HEK293 (cell line): Measurements from ENCODE around the gene ZBP1.

ENCODE experiments used
- CTCF ChIA-PET: fragments of 350-600 bp; formaldehyde crosslinking; extraction: SDS; loops from one replicate; lab custom pipeline; 2021; ENCODE audit warnings: antibody characterized with exemption; lab: Yijun Ruan, JAX
- POLR2A ChIA-PET: fragments of 300-600 bp; formaldehyde crosslinking; extraction: SDS; loops from one replicate; lab custom pipeline; 2020; ENCODE audit warnings: antibody characterized with exemption, inconsistent platforms; lab: Yijun Ruan, JAX
- H3K27ac ChIP-seq: fragments of 200-500 bp; sonication (Bioruptor generic); 2 replicates; pipeline ENCODE4 v1.5.1; 2014; ENCODE audit warnings: low read depth, low read length, control low read depth, inconsistent platforms; ENCODE audit errors: extremely low read depth
- H3K36me3 ChIP-seq, 2 experiments: fragments of 200-500 bp in 1 of 2; sonication (Bioruptor generic) in 1 of 2; 1 replicate in 1 of 2; 2 replicates in 1 of 2; pipeline ENCODE4 v1.5.1; 2014 to 2017; ENCODE audit warnings: inconsistent platforms in 2 of 2, low read length in 2 of 2; ENCODE audit not compliant: control insufficient read depth in 2 of 2, insufficient read depth in 1 of 2
- H3K4me1 ChIP-seq: fragments of 200-500 bp; sonication (Bioruptor generic); 2 replicates; pipeline ENCODE4 v1.5.1; 2014; ENCODE audit warnings: mild to moderate bottlenecking, low read length, inconsistent platforms; ENCODE audit not compliant: control insufficient read depth, insufficient read depth
- H3K4me3 ChIP-seq: 2 replicates; pipeline ENCODE4 v1.5.1; 2011; ENCODE audit warnings: low read depth, mild to moderate bottlenecking, control low read depth, low read length, moderate library complexity
- H3K9me3 ChIP-seq: fragments of 200-500 bp; sonication (Bioruptor generic); 2 replicates; pipeline ENCODE4 v1.5.1; 2014; ENCODE audit warnings: low read depth, low read length, inconsistent platforms; ENCODE audit not compliant: control insufficient read depth, insufficient read depth
- AEBP2 ChIP-seq: fragments of 450-650 bp; formaldehyde crosslinking; IDR thresholded peaks from 2 replicates; pipeline ENCODE4 v1.5.1; 2016; ENCODE audit warnings: missing biosample characterization, missing genetic modification characterization, borderline replicate concordance
- ELK4 ChIP-seq: IDR thresholded peaks from 2 replicates; pipeline ENCODE4 v1.6.1; 2011; ENCODE audit warnings: mild to moderate bottlenecking, low read depth, low read length, borderline replicate concordance
- TCF7L2 ChIP-seq: IDR thresholded peaks from 2 replicates; pipeline ENCODE4 v1.6.1; 2011; ENCODE audit warnings: low read depth, mild to moderate bottlenecking, inconsistent platforms, low read length, moderate library complexity, borderline replicate concordance
- TRIM28 ChIP-seq: IDR thresholded peaks from 2 replicates; pipeline ENCODE4 v1.6.1; 2011; ENCODE audit warnings: low read length, control low read depth, borderline replicate concordance
- YY1 ChIP-seq: fragments of 450-650 bp; formaldehyde crosslinking; IDR thresholded peaks from 2 replicates; pipeline ENCODE4 v1.5.1; 2018; ENCODE audit warnings: missing biosample characterization, missing genetic modification characterization
- ZBTB17 ChIP-seq: fragments of 450-650 bp; formaldehyde crosslinking; IDR thresholded peaks from 2 replicates; pipeline ENCODE4 v1.5.1; 2016; ENCODE audit warnings: missing biosample characterization, missing genetic modification characterization
- ZBTB8A ChIP-seq: fragments of 450-650 bp; formaldehyde crosslinking; IDR thresholded peaks from 2 replicates; pipeline ENCODE4 v1.5.1; 2016; ENCODE audit warnings: missing biosample characterization, missing genetic modification characterization
- ZNF146 ChIP-seq: fragments of 450-650 bp; formaldehyde crosslinking; IDR thresholded peaks from 2 replicates; pipeline ENCODE4 v1.5.1; 2016; ENCODE audit warnings: missing biosample characterization, missing genetic modification characterization
- ZNF214 ChIP-seq: fragments of 450-650 bp; formaldehyde crosslinking; IDR thresholded peaks from 2 replicates; pipeline ENCODE4 v1.5.1; 2017; ENCODE audit warnings: missing biosample characterization, mild to moderate bottlenecking, missing genetic modification characterization, borderline replicate concordance
- ZNF223 ChIP-seq: fragments of 450-650 bp; formaldehyde crosslinking; IDR thresholded peaks from 2 replicates; pipeline ENCODE4 v1.5.1; 2016; ENCODE audit warnings: missing biosample characterization, missing genetic modification characterization
- ZNF324 ChIP-seq: fragments of 450-650 bp; formaldehyde crosslinking; IDR thresholded peaks from 2 replicates; pipeline ENCODE4 v1.5.1; 2016; ENCODE audit warnings: missing biosample characterization, missing genetic modification characterization
- ZNF398 ChIP-seq: fragments of 450-650 bp; formaldehyde crosslinking; IDR thresholded peaks from 2 replicates; pipeline ENCODE4 v1.5.1; 2017; ENCODE audit warnings: missing biosample characterization, missing genetic modification characterization
- ZNF416 ChIP-seq: fragments of 450-650 bp; formaldehyde crosslinking; IDR thresholded peaks from 2 replicates; pipeline ENCODE4 v1.5.1; 2016; ENCODE audit warnings: missing biosample characterization, missing genetic modification characterization
- ZNF513 ChIP-seq: fragments of 450-650 bp; IDR thresholded peaks from 2 replicates; pipeline ENCODE4 v1.5.1; 2018; ENCODE audit warnings: missing biosample characterization, missing genetic modification characterization
- ZNF600 ChIP-seq: fragments of 450-650 bp; formaldehyde crosslinking; IDR thresholded peaks from 2 replicates; pipeline ENCODE4 v1.5.1; 2016; ENCODE audit warnings: missing biosample characterization, missing genetic modification characterization
- ZNF645 ChIP-seq: fragments of 450-650 bp; formaldehyde crosslinking; IDR thresholded peaks from 2 replicates; pipeline ENCODE4; 2016; ENCODE audit warnings: missing biosample characterization, missing genetic modification characterization
- ZNF664 ChIP-seq: fragments of 450-650 bp; formaldehyde crosslinking; IDR thresholded peaks from 2 replicates; pipeline ENCODE4 v1.5.1; 2016; ENCODE audit warnings: missing biosample characterization, missing genetic modification characterization
- ZNF747 ChIP-seq: fragments of 450-650 bp; formaldehyde crosslinking; IDR thresholded peaks from 2 replicates; pipeline ENCODE4 v1.5.1; 2016; ENCODE audit warnings: missing biosample characterization, missing genetic modification characterization
- ZNF76 ChIP-seq: fragments of 450-650 bp; formaldehyde crosslinking; IDR thresholded peaks from 2 replicates; pipeline ENCODE4; 2016; ENCODE audit warnings: low read depth, missing biosample characterization, missing genetic modification characterization, borderline replicate concordance

ZBP1 gene

GRCh38 chr20:57659517-57660180 lies 39.4 kb upstream of the ZBP1 start:
- TF ChIP-seq ZNF223 (tag by site-specific recombination): no peak
- no peak for TF ChIP-seq YY1 (tag by site-specific recombination)
- TF ChIP-seq ZNF645 (tag by site-specific recombination): no peak
- no peak for TF ChIP-seq ZNF600 (tag by site-specific recombination)
- no peak for TF ChIP-seq ZBTB8A (tag by site-specific recombination)
- no peak for TF ChIP-seq ZNF324 (tag by site-specific recombination)
- no peak for TF ChIP-seq ZNF146 (tag by site-specific recombination)
- TF ChIP-seq TCF7L2: no peak
- H3K4me1 ChIP-seq: no peaks in the 10 kb centered on the region
- CTCF ChIA-PET: no interaction called here

GRCh38 chr20:57658833-57659516 lies 38.7 kb upstream of the ZBP1 start:
- Histone ChIP-seq H3K36me3 (peaks cover 0 to 23% of the 10 kb centered on the region in 2 experiments; a peak in 1 of 3 replicates), H3K4me1 (no peaks in the 10 kb centered on the region), H3K9me3 (no peaks in the 10 kb centered on the region)
- POLR2A ChIA-PET: no interaction called here
- TF ChIP-seq AEBP2 (tag by site-specific recombination) (no peak), TRIM28 (no peak), ZNF76 (tag by site-specific recombination) (no peak), ZNF513 (tag by site-specific recombination) (no peak), ZBTB17 (no peak), ZNF398 (no peak), ZNF416 (tag by site-specific recombination) (no peak), ELK4 (no peak), ZNF747 (no peak), ZNF214 (tag by site-specific recombination) (no peak), ZNF664 (tag by site-specific recombination) (no peak)
- TF ChIP-seq, all 188 proteins: peak for 0
- CTCF ChIA-PET: no interaction called here
- Histone ChIP-seq H3K4me3 (no peak overlapping the region), H3K27ac (no peak overlapping the region)

More at GRCh38 chr20:57659517-57660180, 39.4 kb upstream of the ZBP1 start:
- Histone ChIP-seq H3K27ac (no peak overlapping the region), H3K36me3 (peaks cover 0 to 23% of the 10 kb centered on the region in 2 experiments; a peak in 1 of 3 replicates), H3K9me3 (no peaks in the 10 kb centered on the region), H3K4me3 (no peak overlapping the region)
- POLR2A ChIA-PET: no interaction called here
